NCI-H2029 treated with DMSO at 0.1 percent for 48 hours (cell line): ENCODE results near the gene COPB2.
"Not testable (repeated sequence)": the region's sequence is repeated elsewhere in the genome, so short reads cannot be mapped to it uniquely, and the experiment has no call there.

Source experiments
- DNase-seq: peaks from one replicate; lab custom pipeline; 2025; lab: John Stamatoyannopoulos, UW

COPB2 gene

DNA sequence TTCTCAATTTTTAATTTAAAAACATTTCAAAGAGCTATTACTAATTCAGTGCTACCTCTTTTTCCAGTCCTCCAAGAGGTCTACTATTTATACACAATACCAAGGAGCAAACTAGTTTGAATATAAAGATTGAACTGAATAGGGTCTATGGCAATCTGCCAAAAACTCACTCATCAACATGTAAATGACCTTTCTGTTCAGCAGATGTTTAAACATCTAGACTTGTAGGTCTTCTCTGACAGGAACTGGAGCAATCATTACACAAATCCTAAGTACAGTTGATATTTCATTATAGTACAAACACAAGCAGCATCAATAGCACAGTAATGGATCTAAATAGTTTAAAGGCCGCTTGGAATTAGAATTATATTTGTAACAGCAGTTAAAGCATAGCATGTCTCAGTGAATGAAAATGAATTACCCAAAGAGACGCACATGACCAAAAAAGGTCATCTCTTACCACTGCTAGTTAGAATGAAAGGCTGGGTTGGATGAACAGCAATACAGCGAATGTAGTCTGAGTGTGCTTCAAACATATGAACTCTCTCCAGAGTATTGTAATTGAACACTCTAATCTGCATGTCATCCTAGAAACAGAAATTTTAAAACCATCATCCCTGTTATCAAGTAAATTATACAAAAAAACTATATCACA lies 10.7 kb downstream of the COPB2 start:
- DNase-seq: peak; percentile 51

DNA sequence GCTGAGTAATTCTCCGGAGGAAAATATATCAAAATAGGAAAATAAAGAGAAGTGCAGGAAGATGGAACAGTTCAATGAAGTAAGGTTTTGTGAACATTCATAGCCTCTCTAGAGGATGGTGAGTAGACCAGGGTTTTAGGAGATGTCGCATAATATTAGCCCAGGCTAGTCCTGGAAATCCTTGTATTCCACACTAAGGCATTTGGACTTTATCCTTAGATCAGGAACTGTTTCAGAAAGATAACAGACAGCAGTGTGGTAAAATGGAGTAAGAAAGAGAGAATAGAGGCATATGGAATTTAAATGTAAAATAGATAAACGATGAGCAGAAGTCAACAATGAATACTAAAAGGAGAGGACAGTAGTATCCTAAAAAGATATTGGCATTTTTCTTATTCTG lies 12.1 kb downstream of the COPB2 start:
- no peak for DNase-seq

DNA sequence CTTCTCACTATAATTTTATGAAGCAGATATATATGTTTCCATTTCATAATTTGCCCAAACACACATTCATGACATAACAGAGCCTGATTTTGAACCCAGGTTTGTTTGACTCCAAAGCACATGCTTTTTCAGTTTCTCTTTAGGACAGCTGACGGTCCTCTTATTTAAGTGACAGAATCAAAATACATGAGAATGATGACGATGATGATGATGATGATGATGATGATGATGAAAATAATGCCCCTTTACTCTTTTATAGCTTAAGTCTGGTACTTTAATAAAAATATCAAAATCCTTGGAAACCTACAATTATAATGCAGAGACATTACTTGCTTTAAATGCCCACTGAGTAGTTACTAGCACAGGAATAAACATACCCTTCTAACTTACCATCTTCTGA lies 15.3 kb downstream of the COPB2 start:
- DNase-seq: no peak

DNA sequence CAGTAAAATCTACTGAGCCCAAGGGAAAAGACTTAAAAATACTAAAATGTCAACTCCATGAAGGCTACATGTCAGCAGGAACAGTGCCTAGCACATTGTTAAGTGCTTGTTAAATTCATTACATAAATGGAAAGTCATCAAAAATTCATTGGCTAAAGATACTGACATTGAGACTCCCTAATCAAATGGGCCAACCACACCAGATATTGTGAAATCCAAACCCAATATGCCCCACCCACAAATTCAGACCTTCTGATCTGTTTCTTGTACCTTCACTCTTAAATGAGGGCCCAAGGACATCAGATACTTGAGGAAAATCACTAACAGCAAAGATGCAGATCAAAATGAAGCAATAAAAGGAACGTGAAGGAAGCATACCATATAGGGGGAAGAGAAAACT lies 24.9 kb downstream of the COPB2 start:
- DNase-seq: no peak

DNA sequence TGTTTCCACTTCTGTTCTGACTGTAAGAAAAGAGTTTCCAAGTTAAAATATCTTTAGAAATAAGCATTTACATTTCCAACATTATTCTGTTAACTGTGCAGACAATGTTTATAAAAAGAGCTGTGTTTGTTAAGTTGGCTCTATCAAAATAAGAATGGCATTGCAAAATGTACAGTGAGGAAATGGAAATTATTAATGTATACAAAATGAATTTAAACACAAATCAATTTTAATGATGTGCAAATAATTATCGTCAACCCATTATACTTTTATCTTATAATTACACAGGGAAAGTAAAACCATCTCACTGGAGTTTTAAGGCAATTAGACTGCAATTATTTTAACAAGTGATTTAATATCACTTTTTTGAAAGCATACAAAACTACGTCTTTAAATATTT lies 28.2 kb downstream of the COPB2 start:
- DNase-seq: no peak

DNA sequence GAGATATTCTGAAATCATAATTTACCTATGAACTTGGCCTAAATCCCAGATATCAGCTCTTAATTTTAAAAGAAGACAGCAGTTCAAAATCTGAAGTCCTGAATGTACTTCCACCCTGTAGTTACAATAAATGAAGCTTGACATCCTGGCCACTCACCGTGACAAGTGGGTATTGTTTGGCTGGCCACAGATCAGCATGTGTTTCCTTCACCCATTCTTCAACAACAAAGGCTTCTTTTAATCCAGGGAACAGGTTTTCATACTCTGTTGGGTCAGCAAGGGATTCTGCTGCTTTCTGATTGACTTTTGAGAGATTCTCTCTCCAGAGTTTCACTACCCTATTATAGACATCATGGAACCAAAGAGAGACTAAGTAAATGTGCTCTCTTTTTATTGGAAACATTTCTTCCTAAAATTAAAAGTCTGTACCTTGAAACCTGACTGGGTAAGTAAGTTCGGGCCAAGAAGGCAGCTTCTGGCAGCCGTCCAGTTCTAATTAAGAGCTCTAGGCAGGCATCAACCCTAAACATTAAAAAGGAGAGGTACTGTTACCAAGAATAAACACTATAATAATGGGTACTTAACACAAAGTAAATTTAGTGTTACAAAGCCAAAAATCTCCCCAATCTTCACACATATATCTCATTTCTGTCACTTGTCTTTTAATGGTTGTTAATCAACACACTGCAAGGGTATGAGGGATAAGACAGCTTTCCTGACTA lies 30.4 kb downstream of the COPB2 start:
- peak; percentile 60 for DNase-seq

DNA sequence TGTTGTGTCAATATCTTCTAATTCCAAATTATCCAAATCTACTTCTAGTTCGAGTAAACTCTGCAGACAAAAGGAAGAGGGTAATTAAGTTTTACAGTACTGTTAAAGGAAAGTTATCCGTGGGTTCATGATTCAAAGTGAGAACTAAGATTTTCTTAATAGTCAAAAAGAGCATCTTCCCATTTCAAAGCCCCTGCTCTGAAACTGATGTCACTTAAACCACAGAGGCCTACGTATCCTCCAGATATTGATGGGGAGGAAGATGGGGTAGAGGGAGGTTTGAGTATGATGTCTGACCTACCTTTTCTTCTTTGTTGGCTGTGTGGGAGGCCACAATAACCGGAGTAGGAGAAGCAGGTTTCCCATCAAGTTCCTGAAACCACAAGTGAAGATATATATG lies 31.5 kb downstream of the COPB2 start:
- no peak for DNase-seq

DNA sequence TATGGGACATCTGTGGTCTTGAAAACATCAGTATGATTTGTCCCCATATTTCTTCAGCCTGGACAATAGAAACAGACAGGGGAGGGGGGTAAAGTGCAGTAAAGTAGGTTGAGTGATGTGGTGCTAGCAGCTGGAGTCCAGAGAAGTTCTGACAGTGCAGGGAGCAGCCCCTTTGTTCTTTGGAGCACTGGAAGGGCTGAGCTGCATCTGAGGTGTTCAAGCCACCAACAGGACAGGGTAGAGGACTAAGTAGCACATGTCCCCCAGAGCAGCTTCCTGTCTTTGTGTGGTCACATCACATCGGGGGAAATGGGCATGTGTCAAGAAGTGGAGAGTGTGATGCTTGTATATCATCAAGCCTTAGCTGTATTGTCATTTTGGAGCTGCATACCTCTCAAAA lies 33.6 kb downstream of the COPB2 start:
- no peak for DNase-seq

DNA sequence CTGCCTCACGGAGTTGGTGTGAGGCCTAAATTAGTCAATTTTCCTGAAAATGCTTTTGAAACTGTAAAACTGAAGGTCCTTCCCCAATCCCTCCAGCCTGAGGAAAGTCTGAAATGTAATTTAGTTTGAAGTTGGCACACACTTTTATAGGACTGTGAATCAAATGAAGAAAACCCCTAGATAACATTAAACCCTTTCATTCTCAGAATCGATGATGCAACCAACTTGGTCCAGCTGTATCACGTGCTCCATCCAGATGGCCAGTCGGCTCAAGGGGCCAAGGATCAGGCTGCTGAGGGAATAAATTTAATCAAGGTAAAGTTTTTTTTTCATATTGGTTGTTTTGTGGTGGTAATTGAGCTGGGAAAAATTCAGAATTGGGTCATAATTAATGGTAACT lies 34.0 kb downstream of the COPB2 start:
- no peak for DNase-seq

DNA sequence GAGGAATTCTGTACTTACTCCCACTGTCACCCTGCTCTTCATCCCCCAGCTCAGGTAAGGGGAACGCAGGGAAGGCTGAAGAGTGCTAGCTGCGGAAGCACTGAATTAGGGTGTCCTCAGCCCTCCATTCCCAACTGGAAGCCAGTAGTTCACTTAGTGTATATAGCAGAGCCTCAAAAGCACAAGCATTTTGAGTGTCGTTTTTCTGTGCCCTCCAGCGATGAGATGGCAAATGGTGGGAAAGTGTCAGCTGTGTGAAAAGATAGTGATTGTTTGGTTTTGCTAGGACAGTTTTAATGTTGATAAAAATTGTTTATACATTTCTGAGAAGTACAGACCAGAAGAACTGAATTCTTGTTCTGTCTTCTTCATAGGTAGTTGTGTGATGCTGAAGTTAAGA lies 34.8 kb downstream of the COPB2 start:
- no peak for DNase-seq

DNA sequence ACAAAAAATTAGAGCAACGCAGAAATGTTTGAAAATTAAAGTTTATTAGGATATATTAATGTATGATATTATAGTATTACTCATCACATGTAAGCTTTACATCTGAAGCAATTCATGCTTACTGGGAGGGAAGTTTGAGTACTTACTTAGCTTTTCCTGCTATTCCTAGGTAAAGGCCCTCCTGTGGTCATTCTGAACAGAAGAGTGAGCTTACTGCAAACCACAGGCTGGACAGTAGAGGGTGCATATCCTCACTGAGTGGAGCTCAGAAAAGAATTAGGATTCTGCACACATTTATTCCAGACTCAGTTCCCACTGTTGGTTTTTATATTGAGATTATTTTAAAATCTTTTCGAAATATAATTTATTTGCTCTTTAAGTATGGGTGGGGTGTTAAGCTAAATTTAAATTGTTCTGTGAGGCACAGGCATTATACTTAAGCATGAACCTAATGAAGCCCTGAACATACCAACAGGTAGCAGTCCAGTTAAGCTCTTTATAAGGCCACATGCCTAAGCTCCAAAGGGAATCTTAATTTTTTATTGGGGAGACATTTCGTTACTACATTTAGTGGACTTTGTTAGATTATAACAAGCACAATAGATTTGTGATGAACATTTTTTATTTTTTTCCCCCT lies 35.4 kb downstream of the COPB2 start:
- DNase-seq: no peak

DNA sequence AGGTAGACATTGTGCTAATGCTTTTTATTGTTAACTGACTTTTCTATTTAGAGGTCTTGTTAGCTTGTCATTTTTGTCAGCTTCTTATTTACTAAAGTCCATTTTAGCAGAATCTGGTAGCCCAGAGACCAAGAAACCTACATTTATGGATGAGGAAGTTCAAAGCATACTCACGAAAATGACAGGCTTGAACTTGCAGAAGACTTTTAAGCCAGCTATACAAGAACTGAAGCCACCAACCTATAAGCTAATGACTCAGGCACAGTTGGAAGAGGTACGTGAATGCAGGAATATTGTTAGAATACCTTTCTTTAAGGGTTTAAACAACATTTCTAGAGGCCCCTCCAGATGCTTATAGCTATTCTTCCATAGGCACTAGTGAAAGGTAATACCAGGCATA lies 42.7 kb downstream of the COPB2 start:
- no peak for DNase-seq

DNA sequence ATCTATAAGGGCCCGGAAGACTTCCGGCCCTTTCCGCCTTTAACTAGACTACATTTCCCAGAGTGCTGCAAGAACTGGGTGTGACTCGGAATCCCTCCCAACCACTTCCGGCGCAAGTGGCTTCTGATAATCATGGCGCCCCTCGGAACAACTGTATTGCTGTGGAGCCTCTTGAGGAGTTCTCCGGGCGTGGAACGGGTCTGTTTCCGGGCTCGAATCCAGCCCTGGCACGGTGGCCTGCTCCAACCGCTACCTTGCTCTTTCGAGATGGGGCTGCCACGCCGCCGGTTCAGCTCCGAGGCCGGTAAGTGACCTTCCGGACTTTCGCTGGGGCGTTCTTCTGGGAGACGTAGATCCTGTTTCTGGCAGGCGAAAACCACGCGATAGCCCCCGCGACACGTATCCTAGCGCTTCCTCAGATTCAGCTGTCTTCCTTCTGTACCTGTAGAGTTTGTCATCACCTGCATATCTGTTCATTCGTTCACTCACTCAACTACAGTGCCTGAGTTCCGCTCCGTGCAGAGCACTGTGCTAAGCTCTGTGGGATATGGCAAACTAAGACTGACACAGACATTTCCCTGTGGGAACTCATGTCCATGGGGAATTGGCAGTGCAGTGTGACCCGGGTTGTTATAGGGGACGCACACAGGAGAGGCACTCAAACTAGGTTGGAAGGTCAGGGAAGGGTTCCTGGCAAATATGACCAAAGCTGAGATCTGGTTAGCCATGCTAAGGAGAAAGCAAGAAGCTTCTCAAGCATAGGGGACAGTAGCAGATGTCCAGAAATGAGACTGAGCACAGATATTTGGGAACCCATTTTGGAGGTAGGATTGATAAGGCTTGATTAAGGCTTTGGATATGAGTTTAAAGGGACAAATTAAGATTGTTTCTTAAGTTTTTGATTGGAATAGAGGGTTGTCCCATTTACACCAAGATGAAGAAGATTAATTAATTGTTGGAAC lies 45.3 kb downstream of the COPB2 start, which contains the start of gene MRPS22:
Gene MRPS22 (plus strand): TSS at position 126 of the 962 bp plus-strand sequence. CDS start 7 bp downstream, at position 133.
- DNase-seq: peak; percentile 82

DNA sequence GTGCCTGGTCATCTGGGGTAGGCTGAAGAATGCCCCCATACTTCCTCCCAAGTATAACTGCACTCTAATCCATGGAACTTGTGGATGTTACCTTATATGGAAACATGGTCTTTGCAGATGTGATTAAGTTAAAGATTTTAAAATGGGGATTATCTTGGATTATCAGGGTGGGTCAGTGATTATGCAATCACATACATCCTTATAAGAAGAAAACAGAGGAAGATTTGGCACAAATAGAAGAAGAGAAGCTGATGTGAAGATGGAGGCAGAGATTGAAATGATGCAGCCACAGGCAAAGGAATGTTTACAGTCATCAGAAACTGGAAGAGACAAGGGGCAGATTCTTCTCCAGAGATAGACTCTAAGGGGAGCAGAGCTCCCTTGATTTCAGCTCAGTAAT lies 47.4 kb downstream of the COPB2 start:
- DNase-seq: no peak

DNA sequence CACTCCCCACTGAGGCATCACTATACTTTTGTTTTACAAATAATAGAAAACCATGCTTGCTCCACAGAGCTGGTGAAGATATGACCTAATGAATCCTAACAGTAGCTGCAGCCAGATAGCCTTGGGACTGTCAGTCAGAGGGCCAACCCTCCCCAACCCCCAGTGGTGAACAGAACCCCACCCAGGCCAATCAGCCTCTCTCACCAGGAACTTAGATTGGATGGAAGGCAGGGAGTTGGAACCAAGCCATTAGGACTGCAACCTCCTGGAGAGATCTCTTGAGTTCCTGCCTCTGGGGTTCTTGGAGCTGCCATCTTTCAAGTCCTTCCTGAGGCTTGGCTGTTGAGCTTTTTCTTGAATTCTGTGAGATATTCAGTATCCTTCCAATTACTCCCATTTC lies 48.7 kb downstream of the COPB2 start:
- DNase-seq: no peak

DNA sequence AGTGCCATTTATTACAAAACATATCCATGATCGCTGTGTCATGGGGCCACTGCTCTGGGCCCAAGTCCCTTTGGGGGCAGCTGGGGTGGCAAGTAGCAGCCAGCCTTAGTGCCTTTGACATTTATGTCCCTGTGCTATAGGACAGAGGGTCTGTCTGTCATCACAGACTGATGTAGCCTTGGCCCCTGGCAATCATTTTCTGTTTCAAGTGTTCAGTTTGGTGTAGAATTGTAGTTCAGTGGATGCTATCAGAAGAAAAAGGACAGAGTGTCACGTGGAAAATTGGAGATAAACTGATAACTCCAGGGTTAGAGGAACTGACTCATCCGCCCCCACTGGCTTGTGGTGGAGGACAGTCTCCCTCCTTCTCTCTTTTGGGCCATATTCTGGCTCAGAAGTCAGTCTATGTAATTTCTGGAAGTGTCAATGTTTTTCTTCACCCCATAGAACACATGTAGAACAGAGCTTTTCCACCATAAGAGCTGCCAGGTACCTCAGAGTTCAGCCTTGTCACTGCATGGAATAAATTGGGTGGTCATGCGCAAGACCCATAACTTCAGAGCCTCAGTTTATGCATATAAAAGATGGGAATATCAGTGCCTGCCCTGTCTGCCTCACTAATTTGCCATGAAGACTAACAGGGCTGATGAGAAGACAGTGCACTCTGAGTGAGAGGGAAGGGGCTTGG lies 50.1 kb downstream of the COPB2 start:
- no peak for DNase-seq

DNA sequence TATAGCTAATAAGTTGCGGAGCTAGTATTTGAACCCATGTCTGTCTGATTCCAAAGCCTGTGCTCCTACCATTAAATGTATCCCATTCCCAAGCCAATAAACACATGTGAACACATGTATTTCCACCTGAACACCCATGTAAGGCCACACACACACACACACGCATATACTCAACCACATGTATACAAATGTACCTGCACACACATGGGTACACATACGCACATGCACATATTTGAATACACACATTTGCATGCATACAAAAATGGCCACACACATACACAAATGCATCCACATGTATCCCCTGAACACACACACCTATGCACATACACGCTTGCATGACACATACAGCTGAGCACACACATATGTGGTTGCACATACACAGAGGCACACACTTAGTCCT lies 51.0 kb downstream of the COPB2 start:
- DNase-seq: no peak

DNA sequence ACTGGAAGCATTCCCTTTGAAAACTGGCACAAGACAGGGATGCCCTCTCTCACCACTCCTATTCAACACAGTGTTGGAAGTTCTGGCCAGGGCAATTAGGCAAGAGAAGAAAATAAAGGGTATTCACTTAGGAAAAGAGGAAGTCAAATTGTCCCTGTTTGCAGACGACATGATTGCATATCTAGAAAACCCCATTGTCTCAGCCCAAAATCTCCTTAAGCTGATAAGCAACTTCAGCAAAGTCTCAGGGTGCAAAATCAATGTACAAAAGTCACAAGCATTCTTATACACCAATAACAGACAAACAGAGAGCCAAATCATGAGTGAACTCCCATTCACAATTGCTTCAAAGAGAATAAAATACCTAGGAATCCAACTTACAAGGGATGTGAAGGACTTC lies 54.8 kb downstream of the COPB2 start:
- DNase-seq: not testable (repeated sequence)

DNA sequence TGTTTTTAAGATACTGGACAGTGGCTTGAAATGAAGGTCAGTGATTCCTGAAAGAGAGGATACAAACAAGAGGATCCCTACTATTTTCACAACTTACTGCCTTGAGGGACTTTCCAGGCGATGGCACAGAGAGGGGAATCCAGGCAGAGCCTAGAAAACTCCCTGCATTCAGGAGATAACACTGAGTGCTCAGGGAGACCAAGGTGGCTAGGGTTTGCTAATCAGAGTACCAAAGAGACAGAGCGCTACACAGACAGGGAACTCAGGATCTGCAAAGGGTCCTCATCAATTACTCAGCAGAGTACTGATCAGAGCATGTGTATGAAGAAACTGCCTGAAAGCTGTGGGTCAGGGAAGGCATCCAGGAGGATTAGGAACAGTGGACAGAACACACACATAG lies 57.4 kb downstream of the COPB2 start:
- no peak for DNase-seq

DNA sequence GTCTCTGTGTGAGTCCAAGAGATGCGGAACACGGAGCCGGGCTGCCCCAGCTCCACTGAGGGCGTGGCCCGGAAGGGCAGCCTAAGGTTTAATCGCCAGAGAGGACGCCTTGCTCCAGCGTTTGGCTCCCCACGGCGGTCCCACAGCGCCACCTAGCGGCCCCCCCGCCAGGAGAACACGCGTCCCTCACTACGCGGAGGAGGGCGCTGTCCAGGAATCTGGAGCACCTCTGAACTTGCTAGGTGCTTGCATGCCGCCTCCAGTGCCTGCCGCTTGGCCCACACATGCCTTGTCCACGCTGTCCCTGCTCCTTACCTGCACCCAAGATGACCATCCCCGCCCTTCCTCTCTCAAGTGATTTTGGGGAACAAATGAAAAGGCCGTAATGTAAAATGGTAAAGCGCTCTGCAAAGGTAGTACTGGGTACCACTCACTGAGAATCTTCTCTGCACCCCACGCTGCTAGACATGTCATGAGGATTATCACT lies 60.0 kb downstream of the COPB2 start:
- DNase-seq: peak; percentile 36

DNA sequence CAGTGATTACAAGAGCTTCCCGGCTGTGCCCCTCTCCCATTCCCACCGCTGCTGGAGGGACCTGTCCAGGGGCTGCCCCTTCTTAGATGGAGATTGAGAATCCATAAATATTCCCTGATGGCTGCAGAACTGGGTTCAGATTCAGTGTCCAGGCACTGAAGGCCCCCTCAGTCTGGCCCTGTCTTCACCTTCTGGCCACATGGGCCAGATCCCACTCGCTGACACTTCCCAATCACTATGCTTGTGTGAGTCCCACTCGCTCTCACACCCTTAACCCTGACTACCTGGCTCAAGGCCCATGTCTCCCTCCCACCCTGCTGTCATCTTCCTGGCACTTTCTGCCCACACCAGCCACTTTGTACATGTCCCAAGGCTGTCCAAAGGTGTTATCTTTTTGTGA lies 61.1 kb downstream of the COPB2 start:
- DNase-seq: no peak
